HFFc6 (cell line): Measurements from ENCODE around the gene STAT4. TPM values are rescaled to one million over a fixed set of nuclear protein-coding genes. Genes with fewer than 3 reads are reported as not detected.

ENCODE experiments used
- DNase-seq: peaks from one replicate; pipeline ENCODE4 v3.0.0-alpha.2; 2018
- H3K27ac Mint-ChIP-seq: 2 replicates; pipeline ENCODE4 v1.8.0; 2020; ENCODE audit warnings: mild to moderate bottlenecking, mixed read lengths
- H3K27me3 Mint-ChIP-seq: 2 replicates; pipeline ENCODE4 v1.8.0; 2021; ENCODE audit warnings: mild to moderate bottlenecking, moderate library complexity, mixed read lengths; ENCODE audit not compliant: insufficient read depth
- H3K36me3 Mint-ChIP-seq: 2 replicates; pipeline ENCODE4 v1.8.0; 2021; ENCODE audit warnings: low read depth, mixed read lengths
- H3K4me1 Mint-ChIP-seq: 2 replicates; pipeline ENCODE4 v1.8.0; 2020; ENCODE audit warnings: low read depth, mixed read lengths
- H3K4me3 Mint-ChIP-seq: 2 replicates; pipeline ENCODE4 v1.8.0; 2020; ENCODE audit warnings: mild to moderate bottlenecking, moderate library complexity, mixed read lengths
- H3K9me3 Mint-ChIP-seq: 2 replicates; pipeline ENCODE4 v1.8.0; 2020; ENCODE audit warnings: mild to moderate bottlenecking, mixed read lengths
- CTCF ChIP-seq: fragments of 200-600 bp; sonication (generic); IDR thresholded peaks from 2 replicates; pipeline ENCODE4 v1.5.0; 2021; ENCODE audit warnings: antibody characterized with exemption, mild to moderate bottlenecking
- total RNA-seq, 6 experiments: library from RNA; stranded (reverse); fragmentation: NEBNext Ultra II Directional; extraction: Animal tissue kit (Norgen Biotek cat#: 25700); gene quantifications; 2 replicates in 1 of 6; 3 replicates in 5 of 6; pipeline ENCODE4 v1.2.3, GENCODE V29; 2021

Gene STAT4
- total RNA-seq, 6 experiments from 2014 or later: 0.31 to 1.1 (median 0.47) TPM

GRCh38 chr2:191173206-191173605 is 22.4 kb upstream of the STAT4 start:
- H3K4me1 Mint-ChIP-seq: peaks cover 84% of the 10 kb centered on the region
- no peak for TF ChIP-seq CTCF
- no peak for DNase-seq
- peak overlapping the region; percentile 84 for H3K27ac Mint-ChIP-seq
- no peaks in the 10 kb centered on the region for H3K36me3 Mint-ChIP-seq
- no peaks in the 10 kb centered on the region for H3K9me3 Mint-ChIP-seq
- H3K27me3 Mint-ChIP-seq: no peaks in the 10 kb centered on the region; the same call in 1 of the 2 replicates
- H3K4me3 Mint-ChIP-seq: peak overlapping the region; percentile 70; the same call in 1 of the 2 replicates

- H3K36me3 Mint-ChIP-seq: no peaks in the 10 kb centered on the region
- peak overlapping the region; percentile 84 for H3K27ac Mint-ChIP-seq
- TF ChIP-seq CTCF: no peak
- no peaks in the 10 kb centered on the region for H3K9me3 Mint-ChIP-seq
- peak overlapping the region; percentile 70 for H3K4me3 Mint-ChIP-seq
- no peaks in the 10 kb centered on the region; the same call in 1 of the 2 replicates for H3K27me3 Mint-ChIP-seq
- peaks cover 89% of the 10 kb centered on the region for H3K4me1 Mint-ChIP-seq
- peak; percentile 100 for DNase-seq
Observed at GRCh38 chr2:191171708-191172355, 21.0 kb upstream of the STAT4 start.

- H3K27me3 Mint-ChIP-seq: no peaks in the 10 kb centered on the region; the same call in 1 of the 2 replicates
- H3K9me3 Mint-ChIP-seq: no peaks in the 10 kb centered on the region
- peaks cover 89% of the 10 kb centered on the region for H3K4me1 Mint-ChIP-seq
- no peaks in the 10 kb centered on the region for H3K36me3 Mint-ChIP-seq
- TF ChIP-seq CTCF: no peak
- peak; percentile 10 for DNase-seq
- peak overlapping the region; percentile 59 for H3K4me3 Mint-ChIP-seq
- peak overlapping the region; percentile 84 for H3K27ac Mint-ChIP-seq
Observed at GRCh38 chr2:191171286-191171685, 20.5 kb upstream of the STAT4 start.

- H3K4me3 Mint-ChIP-seq: peak overlapping the region; percentile 59
- peak overlapping the region; percentile 84 for H3K27ac Mint-ChIP-seq
- DNase-seq: no peak
- TF ChIP-seq CTCF: no peak
- no peaks in the 10 kb centered on the region for H3K36me3 Mint-ChIP-seq
- no peaks in the 10 kb centered on the region for H3K9me3 Mint-ChIP-seq
- no peaks in the 10 kb centered on the region; the same call in 1 of the 2 replicates for H3K27me3 Mint-ChIP-seq
- peaks cover 92% of the 10 kb centered on the region for H3K4me1 Mint-ChIP-seq
Observed at GRCh38 chr2:191170773-191171172, 20.0 kb upstream of the STAT4 start.

GRCh38 chr2:191170301-191170636 is 19.5 kb upstream of the STAT4 start:
- H3K4me1 Mint-ChIP-seq: peaks cover 97% of the 10 kb centered on the region
- peak overlapping the region; percentile 50 for H3K27ac Mint-ChIP-seq
- H3K36me3 Mint-ChIP-seq: no peaks in the 10 kb centered on the region
- H3K27me3 Mint-ChIP-seq: no peaks in the 10 kb centered on the region
- H3K4me3 Mint-ChIP-seq: no peak overlapping the region
- no peaks in the 10 kb centered on the region for H3K9me3 Mint-ChIP-seq
- TF ChIP-seq CTCF: no peak
- no peak for DNase-seq
